PC-3 (cell line): ENCODE measurements around the gene ITCH. TPM values are rescaled to one million over a fixed set of nuclear protein-coding genes. Genes with fewer than 3 reads are reported as not detected.

ENCODE experiments used
- ATAC-seq: fragments of 200-7000 bp; cut with Tn5 transposase; 2 replicates; pipeline ENCODE4 v1.9.1; 2020; ENCODE audit warnings: mild to moderate bottlenecking, moderate library complexity
- BruUV-seq: library from RNA; stranded (reverse); fragments of 400-500 nt; replicated peaks from 2 replicates; lab custom pipeline; 2021; lab: Mats Ljungman, UMichigan
- CTCF ChIA-PET: fragments of 300-600 bp; sonication (Branson Sonifier 250); formaldehyde crosslinking; loops from one replicate; lab custom pipeline; 2022; ENCODE audit warnings: antibody characterized with exemption; lab: Charles Lee
- POLR2A ChIA-PET: fragments of 300-600 bp; sonication (Branson Sonifier 250); formaldehyde crosslinking; loops from one replicate; lab custom pipeline; 2022; ENCODE audit warnings: antibody characterized with exemption; ENCODE audit not compliant: unreplicated experiment; lab: Charles Lee
- DNase-seq: peaks from one replicate; pipeline ENCODE4 v3.0.0-alpha.2; 2015
- H2AFZ ChIP-seq: fragments of 300-600 bp; sonication (generic); 2 replicates; pipeline ENCODE4 v1.6.0; 2016; ENCODE audit warnings: antibody characterized with exemption, low read length
- H3F3A ChIP-seq: fragments of 300-600 bp; sonication (generic); one replicate; pipeline ENCODE4 v1.6.0; 2017; ENCODE audit warnings: antibody characterized with exemption, low read length, control low read depth, mild to moderate bottlenecking; ENCODE audit not compliant: unreplicated experiment
- H3K27ac ChIP-seq: fragments of 300-600 bp; sonication (generic); 2 replicates; pipeline ENCODE4 v1.5.1; 2016; ENCODE audit warnings: mild to moderate bottlenecking, low read length
- H3K27me3 ChIP-seq: fragments of 300-600 bp; sonication (generic); 2 replicates; pipeline ENCODE4 v1.6.1; 2016; ENCODE audit warnings: low read length, mixed read lengths
- H3K36me3 ChIP-seq: fragments of 300-600 bp; sonication (generic); 2 replicates; pipeline ENCODE4 v1.6.1; 2016; ENCODE audit warnings: low read depth, mixed run types, low read length, mixed read lengths
- H3K4me1 ChIP-seq: fragments of 300-600 bp; sonication (generic); 2 replicates; pipeline ENCODE4 v1.5.1; 2016; ENCODE audit warnings: low read length; ENCODE audit not compliant: insufficient read depth
- H3K4me2 ChIP-seq: fragments of 300-600 bp; sonication (generic); 2 replicates; pipeline ENCODE4 v1.6.0; 2016; ENCODE audit warnings: low read length
- H3K4me3 ChIP-seq: fragments of 300-600 bp; sonication (generic); 2 replicates; pipeline ENCODE4 v1.5.1; 2016; ENCODE audit warnings: mild to moderate bottlenecking, low read length, mixed read lengths
- H3K79me2 ChIP-seq: fragments of 300-600 bp; sonication (generic); 2 replicates; pipeline ENCODE4 v1.6.1; 2017; ENCODE audit warnings: low read length, mixed read lengths
- H3K9ac ChIP-seq: fragments of 300-600 bp; sonication (generic); 2 replicates; pipeline ENCODE4 v1.6.0; 2016; ENCODE audit warnings: mild to moderate bottlenecking, low read length
- H3K9me2 ChIP-seq: fragments of 300-600 bp; sonication (generic); replicated peaks from 2 replicates; pipeline ENCODE4 v1.6.1; 2016; ENCODE audit warnings: mixed run types, low read length, mixed read lengths
- H3K9me3 ChIP-seq: fragments of 300-600 bp; sonication (generic); 2 replicates; pipeline ENCODE4 v1.6.1; 2016; ENCODE audit warnings: low read length, mixed read lengths
- H4K20me1 ChIP-seq: fragments of 300-600 bp; sonication (generic); 2 replicates; pipeline ENCODE4 v1.6.1; 2016; ENCODE audit warnings: low read length, mixed read lengths
- CTCF ChIP-seq: fragments of 300-600 bp; sonication (generic); conservative IDR thresholded peaks from 2 replicates; pipeline ENCODE4 v1.5.1; 2017; ENCODE audit warnings: antibody characterized with exemption, low read depth, mild to moderate bottlenecking, low read length
- EZH2 ChIP-seq: fragments of 300-600 bp; sonication (generic); IDR thresholded peaks from one replicate; pipeline ENCODE4 v1.6.1; 2017; ENCODE audit warnings: antibody characterized with exemption, mild to moderate bottlenecking, low read length; ENCODE audit not compliant: unreplicated experiment
- EZH2phosphoT487 ChIP-seq: fragments of 300-600 bp; sonication (generic); IDR thresholded peaks from 2 replicates; pipeline ENCODE4 v1.6.1; 2018; ENCODE audit warnings: mild to moderate bottlenecking, antibody characterized with exemption, low read length, borderline replicate concordance
- intact Hi-C: fragments of 100-400 bp; cut with micrococcal nuclease; formaldehyde crosslinking; loops from 2 replicates; pipeline ENCODE4 v1.9.0; 2023
- total RNA-seq: library from RNA; depleted of rRNA; stranded (reverse); fragments of >200 nt; gene quantifications from 2 replicates; pipeline ENCODE4 v1.2.3, GENCODE V29; 2014

ITCH gene
- total RNA-seq, 1 experiment from 2014 or later: 54.8 TPM

DNA sequence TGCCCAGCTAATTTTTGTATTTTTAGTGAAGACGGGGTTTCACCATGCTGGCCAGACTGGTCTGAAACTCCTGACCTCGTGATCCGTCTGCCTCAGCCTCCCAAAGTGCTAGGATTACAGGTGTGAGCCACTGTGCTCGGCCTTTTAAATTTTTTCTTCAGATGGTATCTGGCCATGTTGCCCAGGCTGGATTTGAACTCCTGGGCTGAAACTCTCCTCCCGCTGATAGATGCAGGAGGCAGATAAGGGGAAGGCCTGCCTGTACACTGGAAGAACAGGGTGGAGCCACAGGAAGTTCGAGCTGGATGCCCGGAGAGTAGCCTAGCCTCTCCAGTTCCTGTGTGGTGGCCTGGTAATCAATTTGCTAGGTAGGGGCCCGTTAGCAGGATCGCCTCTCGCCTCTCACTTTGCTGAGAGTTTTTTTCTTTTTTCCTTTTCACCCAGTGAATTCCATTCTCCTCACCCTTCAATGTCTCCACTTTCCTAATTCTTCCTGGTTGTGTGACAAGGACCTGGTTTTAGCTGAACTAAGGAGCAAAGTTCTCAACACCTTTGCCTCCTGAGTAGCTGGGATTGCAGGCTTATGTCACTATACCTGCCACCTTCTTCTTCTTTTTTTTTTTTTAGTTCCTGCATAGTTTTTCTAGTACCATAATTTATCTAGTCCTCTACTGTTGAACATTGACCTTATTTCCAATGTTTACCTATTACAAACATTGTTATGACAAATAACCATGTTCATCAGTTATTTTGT is 19.4 kb upstream of the ITCH start:
- Histone ChIP-seq H4K20me1 (no peaks in the 10 kb centered on the region), H3K27ac (no peak overlapping the region), H3K9me3 (no peaks in the 10 kb centered on the region), H3K4me3 (no peak overlapping the region), H3K9me2 (no peaks in the 10 kb centered on the region), H2AFZ (no peak overlapping the region), H3K27me3 (no peaks in the 10 kb centered on the region), H3K4me2 (no peak overlapping the region), H3K79me2 (no peaks in the 10 kb centered on the region), H3K4me1 (0 out of 2 replicates have a peak, but pooled peaks cover under 1% of the 10 kb centered on the region), H3F3A (no peaks in the 10 kb centered on the region), H3K36me3 (no peaks in the 10 kb centered on the region), H3K9ac (no peak overlapping the region)
- BruUV-seq: no TSS peak
- DNase-seq: no peak
- ChIA-PET POLR2A (interaction anchor here (0.6 kb wide), 1 partner anchor 19 kb away, joined by 3 read pairs; the partner anchor contains the start of gene ITCH), CTCF (no interaction called here)
- intact Hi-C loops: no loop called here
- ATAC-seq: no peak
- no peak for TF ChIP-seq CTCF
- no peak for TF ChIP-seq EZH2phosphoT487
- no peak for TF ChIP-seq EZH2

DNA sequence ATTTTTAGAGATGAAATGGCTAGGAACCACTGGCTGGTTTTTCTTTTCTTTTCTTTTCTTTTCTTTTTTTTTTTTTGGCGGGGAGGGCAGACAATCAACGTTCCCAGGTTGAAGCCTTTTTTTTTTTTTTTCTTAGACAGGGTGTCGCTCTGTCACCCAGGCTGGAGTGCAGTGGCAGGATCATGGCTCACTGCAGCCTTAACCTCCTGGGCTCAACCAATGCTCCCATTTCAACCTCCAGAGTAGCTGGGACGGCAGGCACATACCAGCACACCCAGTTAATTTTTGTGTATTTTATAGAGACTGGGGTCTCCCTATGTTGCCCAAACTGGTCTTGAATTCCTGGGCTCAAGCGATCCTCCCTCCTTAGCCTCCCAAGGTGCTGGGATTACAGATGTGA is 18.8 kb upstream of the ITCH start:
- POLR2A ChIA-PET: no interaction called here
- H3K4me3 ChIP-seq: no peak overlapping the region
- DNase-seq (no peak), ATAC-seq (no peak)
- CTCF ChIA-PET: no interaction called here
- no peaks in the 10 kb centered on the region for H3F3A ChIP-seq
- TF ChIP-seq CTCF: no peak
- TF ChIP-seq EZH2phosphoT487: no peak
- TF ChIP-seq EZH2: no peak
- no peak overlapping the region for H2AFZ ChIP-seq
- H3K9ac ChIP-seq: no peak overlapping the region
- 0 out of 2 replicates have a peak, but pooled peaks cover 5% of the 10 kb centered on the region for H3K4me1 ChIP-seq
- no peaks in the 10 kb centered on the region for H3K9me2 ChIP-seq
- no peaks in the 10 kb centered on the region for H3K36me3 ChIP-seq
- intact Hi-C loops: no loop called here
- H3K27me3 ChIP-seq: no peaks in the 10 kb centered on the region
- H4K20me1 ChIP-seq: no peaks in the 10 kb centered on the region
- no TSS peak for BruUV-seq
- H3K27ac ChIP-seq: no peak overlapping the region
- no peaks in the 10 kb centered on the region for H3K9me3 ChIP-seq
- H3K79me2 ChIP-seq: no peaks in the 10 kb centered on the region
- no peak overlapping the region for H3K4me2 ChIP-seq

- CTCF ChIA-PET: no interaction called here
- intact Hi-C loops: no loop called here
Observed at GRCh38 chr20:34345402-34345736, 17.7 kb upstream of the ITCH start.

More at GRCh38 chr20:34345402-34345736, 17.7 kb upstream of the ITCH start:
- H3F3A ChIP-seq: no peaks in the 10 kb centered on the region
- no peaks in the 10 kb centered on the region for H3K36me3 ChIP-seq
- no peak overlapping the region for H3K9ac ChIP-seq
- POLR2A ChIA-PET: no interaction called here
- H3K9me2 ChIP-seq: no peaks in the 10 kb centered on the region
- ATAC-seq (no peak), DNase-seq (no peak)
- H3K27ac ChIP-seq: no peak overlapping the region
- no peaks in the 10 kb centered on the region for H3K27me3 ChIP-seq
- H3K4me3 ChIP-seq: no peak overlapping the region
- no peak overlapping the region for H2AFZ ChIP-seq
- no peaks in the 10 kb centered on the region for H3K9me3 ChIP-seq
- H3K79me2 ChIP-seq: no peaks in the 10 kb centered on the region
- H3K4me2 ChIP-seq: no peak overlapping the region
- TF ChIP-seq CTCF (no peak), EZH2 (no peak), EZH2phosphoT487 (no peak)
- no TSS peak for BruUV-seq
- peaks cover 14% of the 10 kb centered on the region for H3K4me1 ChIP-seq
- H4K20me1 ChIP-seq: no peaks in the 10 kb centered on the region
